Dedifferentiated amniotic fluid mesenchymal stem cell (primary cell): ENCODE data around the gene NECTIN1.

ENCODE experiments used
- DNase-seq: peaks from one replicate; pipeline ENCODE4 v3.0.0-alpha.2; 2016; ENCODE audit errors: extremely low spot score

NECTIN1 gene

GRCh38 chr11:119713359-119714040, 15.5 kb downstream of the NECTIN1 start:
- DNase-seq = no peak

GRCh38 chr11:119712459-119713358, 16.3 kb downstream of the NECTIN1 start:
- DNase-seq = no peak

GRCh38 chr11:119712006-119712405, 17.0 kb downstream of the NECTIN1 start:
- DNase-seq = no peak

- no peak for DNase-seq
These were observed 17.5 kb downstream of the NECTIN1 start for GRCh38 chr11:119711476-119711875.

- DNase-seq = no peak
These were observed 18.6 kb downstream of the NECTIN1 start for GRCh38 chr11:119710417-119710816.

GRCh38 chr11:119709638-119710346, 19.2 kb downstream of the NECTIN1 start:
- DNase-seq = no peak

GRCh38 chr11:119709171-119709570, 19.8 kb downstream of the NECTIN1 start:
- no peak for DNase-seq

- DNase-seq = no peak
These were observed 20.6 kb downstream of the NECTIN1 start for GRCh38 chr11:119708384-119708783.

- no peak for DNase-seq
These were observed 22.1 kb downstream of the NECTIN1 start for GRCh38 chr11:119706887-119707286.

GRCh38 chr11:119706029-119706428, 23.0 kb downstream of the NECTIN1 start:
- no peak for DNase-seq

- no peak for DNase-seq
These were observed 23.6 kb downstream of the NECTIN1 start for GRCh38 chr11:119705362-119705761.

- no peak for DNase-seq
These were observed 24.2 kb downstream of the NECTIN1 start for GRCh38 chr11:119704849-119705248.

GRCh38 chr11:119701591-119702549, 27.1 kb downstream of the NECTIN1 start:
- no peak for DNase-seq

GRCh38 chr11:119700536-119701346, 28.3 kb downstream of the NECTIN1 start:
- DNase-seq = no peak

- DNase-seq = no peak
These were observed 29.0 kb downstream of the NECTIN1 start for GRCh38 chr11:119700030-119700429.

GRCh38 chr11:119699227-119699626, 29.8 kb downstream of the NECTIN1 start:
- no peak for DNase-seq

- DNase-seq = no peak
These were observed 31.1 kb downstream of the NECTIN1 start for GRCh38 chr11:119697882-119698281.

- DNase-seq = no peak
These were observed 31.6 kb downstream of the NECTIN1 start for GRCh38 chr11:119697445-119697844.

- no peak for DNase-seq
These were observed 32.4 kb downstream of the NECTIN1 start for GRCh38 chr11:119696378-119697222.
